Measurements from ENCODE around the gene ZDHHC18.
A peak's percentile ranks its signal among the peaks of the same experiment; 100 is the strongest.

Gene ZDHHC18

DNA sequence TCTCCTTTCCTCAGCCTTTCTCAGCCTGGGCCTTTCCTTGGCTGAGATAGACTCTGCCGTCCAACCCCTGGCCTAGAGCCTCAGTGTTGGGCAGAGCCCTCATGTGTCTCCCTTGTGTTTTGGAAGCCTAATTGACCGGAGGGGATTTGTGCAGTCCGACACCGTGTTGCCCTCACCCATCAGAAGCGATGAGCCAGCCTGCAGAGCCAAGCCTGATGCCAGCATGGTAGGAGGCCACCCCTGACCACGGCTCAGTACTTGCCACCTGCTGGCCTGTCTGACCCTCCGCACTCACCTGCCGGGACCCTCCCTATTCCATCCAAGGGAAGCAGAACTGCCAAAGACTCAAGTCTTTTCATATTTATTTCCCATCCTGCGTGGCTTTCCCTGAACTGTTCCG is 27.1 kb downstream of the ZDHHC18 start:
- TF ChIP-seq FOXP2 (optimal IDR thresholded peaks at IDR 0.05; ENCODE audit: borderline replicate concordance, extremely low read depth, extremely low read length, insufficient read depth) (no peak), SIN3A (IDR thresholded peaks at IDR 0.05; ENCODE audit: borderline replicate concordance, insufficient read depth, low read length) (no peak), TAF1 (IDR thresholded peaks at IDR 0.05; ENCODE audit: borderline replicate concordance, insufficient read depth, low read length) (no peak), POLR2AphosphoS5 (IDR thresholded peaks at IDR 0.05; ENCODE audit: low read depth, low read length) (no peak)
- TF ChIP-seq, protein P1, sequence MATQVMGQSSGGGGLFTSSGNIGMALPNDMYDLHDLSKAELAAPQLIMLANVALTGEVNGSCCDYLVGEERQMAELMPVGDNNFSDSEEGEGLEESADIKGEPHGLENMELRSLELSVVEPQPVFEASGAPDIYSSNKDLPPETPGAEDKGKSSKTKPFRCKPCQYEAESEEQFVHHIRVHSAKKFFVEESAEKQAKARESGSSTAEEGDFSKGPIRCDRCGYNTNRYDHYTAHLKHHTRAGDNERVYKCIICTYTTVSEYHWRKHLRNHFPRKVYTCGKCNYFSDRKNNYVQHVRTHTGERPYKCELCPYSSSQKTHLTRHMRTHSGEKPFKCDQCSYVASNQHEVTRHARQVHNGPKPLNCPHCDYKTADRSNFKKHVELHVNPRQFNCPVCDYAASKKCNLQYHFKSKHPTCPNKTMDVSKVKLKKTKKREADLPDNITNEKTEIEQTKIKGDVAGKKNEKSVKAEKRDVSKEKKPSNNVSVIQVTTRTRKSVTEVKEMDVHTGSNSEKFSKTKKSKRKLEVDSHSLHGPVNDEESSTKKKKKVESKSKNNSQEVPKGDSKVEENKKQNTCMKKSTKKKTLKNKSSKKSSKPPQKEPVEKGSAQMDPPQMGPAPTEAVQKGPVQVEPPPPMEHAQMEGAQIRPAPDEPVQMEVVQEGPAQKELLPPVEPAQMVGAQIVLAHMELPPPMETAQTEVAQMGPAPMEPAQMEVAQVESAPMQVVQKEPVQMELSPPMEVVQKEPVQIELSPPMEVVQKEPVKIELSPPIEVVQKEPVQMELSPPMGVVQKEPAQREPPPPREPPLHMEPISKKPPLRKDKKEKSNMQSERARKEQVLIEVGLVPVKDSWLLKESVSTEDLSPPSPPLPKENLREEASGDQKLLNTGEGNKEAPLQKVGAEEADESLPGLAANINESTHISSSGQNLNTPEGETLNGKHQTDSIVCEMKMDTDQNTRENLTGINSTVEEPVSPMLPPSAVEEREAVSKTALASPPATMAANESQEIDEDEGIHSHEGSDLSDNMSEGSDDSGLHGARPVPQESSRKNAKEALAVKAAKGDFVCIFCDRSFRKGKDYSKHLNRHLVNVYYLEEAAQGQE (IDR thresholded peaks at IDR 0.05; ENCODE audit: insufficient read depth in 1 of 2, low read depth in 2 of 2, low read length in 2 of 2) = no peak

DNA sequence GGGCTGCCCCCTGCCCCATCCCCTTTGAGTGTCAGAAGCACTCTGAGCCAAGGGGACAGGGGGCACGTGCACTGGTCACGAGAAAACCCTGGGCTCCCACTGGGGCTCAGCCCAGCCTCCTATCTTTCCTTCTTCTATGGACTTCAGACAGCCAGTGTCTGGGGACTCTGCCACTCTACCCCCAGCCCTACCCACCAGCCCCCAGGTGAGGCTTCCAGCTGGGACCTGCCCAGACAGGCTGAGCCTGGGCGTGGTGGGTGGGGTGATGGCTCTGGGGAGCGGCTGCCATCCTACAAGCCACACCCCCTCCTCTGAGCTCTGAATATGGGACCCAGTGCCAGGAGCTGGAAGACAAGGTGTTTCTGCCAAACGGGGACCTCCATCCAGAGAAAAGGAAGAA is 28.4 kb downstream of the ZDHHC18 start:
- TF ChIP-seq FOXP2 (optimal IDR thresholded peaks at IDR 0.05; ENCODE audit: borderline replicate concordance, extremely low read depth, extremely low read length, insufficient read depth) (no peak), TAF1 (IDR thresholded peaks at IDR 0.05; ENCODE audit: borderline replicate concordance, insufficient read depth, low read length) (no peak), POLR2AphosphoS5 (IDR thresholded peaks at IDR 0.05; ENCODE audit: low read depth, low read length) (no peak), SIN3A (IDR thresholded peaks at IDR 0.05; ENCODE audit: borderline replicate concordance, insufficient read depth, low read length) (no peak)
- TF ChIP-seq, protein P1 (IDR thresholded peaks at IDR 0.05; ENCODE audit: insufficient read depth in 1 of 2, low read depth in 2 of 2, low read length in 2 of 2) = no peak

DNA sequence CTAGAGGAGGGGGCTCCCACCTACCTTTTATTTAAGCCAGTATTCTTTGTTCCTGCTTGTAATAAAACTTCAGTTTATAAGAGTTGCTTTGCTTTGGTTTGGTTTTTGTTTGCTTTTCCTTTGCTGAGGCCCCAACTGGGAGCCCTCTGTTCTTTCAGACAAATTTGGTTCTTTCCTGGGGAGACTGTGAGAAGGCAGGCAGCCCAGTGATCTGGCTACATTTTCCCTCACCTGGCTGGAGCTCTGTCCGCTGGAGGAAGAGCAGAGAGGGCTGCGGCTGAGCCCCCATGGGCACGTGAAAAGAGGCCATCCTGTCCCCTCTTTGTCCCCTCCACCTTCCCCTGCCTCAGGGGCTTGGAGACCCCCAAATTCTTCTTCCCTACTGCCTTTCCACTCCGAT is 29.1 kb downstream of the ZDHHC18 start:
- TF ChIP-seq TAF1 (IDR thresholded peaks at IDR 0.05; ENCODE audit: borderline replicate concordance, insufficient read depth, low read length) = no peak
- TF ChIP-seq POLR2AphosphoS5 (IDR thresholded peaks at IDR 0.05; ENCODE audit: low read depth, low read length) = no peak
- TF ChIP-seq FOXP2 (optimal IDR thresholded peaks at IDR 0.05; ENCODE audit: borderline replicate concordance, extremely low read depth, extremely low read length, insufficient read depth) = no peak
- TF ChIP-seq, protein P1 (IDR thresholded peaks at IDR 0.05; ENCODE audit: insufficient read depth in 1 of 2, low read depth in 2 of 2, low read length in 2 of 2) = no peak
- TF ChIP-seq SIN3A (IDR thresholded peaks at IDR 0.05; ENCODE audit: borderline replicate concordance, insufficient read depth, low read length) = no peak

DNA sequence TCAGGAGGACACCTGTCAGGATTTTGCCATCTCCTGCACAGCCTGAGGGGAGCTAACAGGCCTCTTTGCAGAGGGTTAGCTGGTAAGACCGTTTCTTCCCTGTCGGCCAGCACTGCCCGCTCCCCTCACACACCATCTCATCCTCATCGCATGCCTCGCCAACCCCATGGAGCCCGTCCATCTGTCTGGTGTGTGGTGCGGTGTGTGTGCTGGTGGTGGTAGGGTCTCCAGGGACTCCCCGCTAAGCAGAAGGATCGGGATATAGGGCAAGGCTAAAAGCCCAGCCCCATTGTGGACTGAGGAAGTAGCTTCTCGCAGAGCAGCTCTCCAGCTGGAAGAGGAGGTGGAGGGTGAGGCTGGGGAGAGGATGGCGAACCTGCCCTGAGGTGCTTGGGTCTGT is 29.7 kb downstream of the ZDHHC18 start:
- TF ChIP-seq SIN3A (IDR thresholded peaks at IDR 0.05; ENCODE audit: borderline replicate concordance, insufficient read depth, low read length) (no peak), TAF1 (IDR thresholded peaks at IDR 0.05; ENCODE audit: borderline replicate concordance, insufficient read depth, low read length) (no peak), POLR2AphosphoS5 (IDR thresholded peaks at IDR 0.05; ENCODE audit: low read depth, low read length) (peak; percentile 35; the same call in 1 of the 2 replicates)

DNA sequence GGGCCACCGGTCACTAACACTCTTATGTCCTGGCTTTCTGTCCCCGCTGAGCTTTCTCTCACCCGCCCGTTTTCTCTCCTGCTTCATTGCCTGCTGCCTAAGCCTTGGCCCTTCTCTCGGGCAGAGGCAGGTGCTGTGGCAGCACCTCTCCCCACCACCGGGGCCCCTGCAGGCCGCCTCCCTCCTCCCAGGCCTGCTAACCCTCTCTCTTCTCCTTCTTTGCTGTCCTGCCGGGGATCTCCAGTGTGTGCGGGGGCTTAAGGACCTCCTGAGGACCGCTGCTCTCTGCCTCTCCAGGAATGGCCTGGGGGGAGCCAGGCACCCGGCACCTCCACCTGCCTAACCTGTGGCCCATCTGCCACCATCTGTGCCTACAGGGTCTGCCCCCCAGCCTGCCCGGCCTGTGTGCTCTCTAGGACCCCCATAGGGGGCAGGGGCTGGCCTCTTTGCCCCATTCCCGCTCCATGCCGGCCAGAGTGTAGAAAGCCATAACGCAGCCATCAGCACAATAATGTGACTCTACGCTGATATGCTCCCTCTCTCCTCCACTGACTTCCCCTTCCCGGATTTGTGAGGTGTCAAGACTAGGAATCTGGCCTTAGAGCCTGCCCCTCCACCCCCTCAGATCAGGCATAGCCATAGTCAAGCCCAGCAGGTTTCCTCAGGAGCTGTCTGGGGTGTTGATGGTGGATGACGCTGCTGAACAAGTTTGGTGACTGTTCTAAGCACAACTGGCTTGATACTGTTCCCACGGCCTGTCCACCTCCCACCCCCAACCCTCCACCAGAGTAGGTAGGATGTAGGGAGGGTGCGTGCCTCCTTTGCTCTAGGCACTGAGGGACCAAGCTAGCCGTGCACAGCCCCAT is 30.3 kb downstream of the ZDHHC18 start:
- TF ChIP-seq TAF1 (IDR thresholded peaks at IDR 0.05; ENCODE audit: borderline replicate concordance, insufficient read depth, low read length) = no peak
- no peak for TF ChIP-seq FOXP2 (optimal IDR thresholded peaks at IDR 0.05; ENCODE audit: borderline replicate concordance, extremely low read depth, extremely low read length, insufficient read depth)
- TF ChIP-seq POLR2AphosphoS5 (IDR thresholded peaks at IDR 0.05; ENCODE audit: low read depth, low read length) = no peak
- TF ChIP-seq, protein P1 (IDR thresholded peaks at IDR 0.05; ENCODE audit: insufficient read depth in 1 of 2, low read depth in 2 of 2, low read length in 2 of 2) = no peak
- no peak for TF ChIP-seq SIN3A (IDR thresholded peaks at IDR 0.05; ENCODE audit: borderline replicate concordance, insufficient read depth, low read length)
